IMR-90 (cell line): ENCODE measurements around the gene SEL1L. TPM values are rescaled to one million over a fixed set of nuclear protein-coding genes. Genes with fewer than 3 reads are reported as not detected.

ENCODE experiments used
- ATAC-seq: fragments of 200-7000 bp; cut with Tn5 transposase; 2 replicates; pipeline ENCODE4 v1.9.1; 2020; ENCODE audit warnings: low read depth, mild to moderate bottlenecking, moderate library complexity
- BruUV-seq: library from RNA; stranded (reverse); fragments of 400-500 nt; replicated peaks from 2 replicates; lab custom pipeline; 2021; lab: Mats Ljungman, UMichigan
- CTCF ChIA-PET: fragments of 300-600 bp; formaldehyde crosslinking; extraction: SDS; loops from one replicate; lab custom pipeline; 2021; ENCODE audit warnings: antibody characterized with exemption; lab: Yijun Ruan, JAX
- POLR2A ChIA-PET: fragments of 300-600 bp; sonication (Branson Sonifier 250); formaldehyde crosslinking; loops from one replicate; lab custom pipeline; 2022; ENCODE audit warnings: antibody characterized with exemption; ENCODE audit not compliant: unreplicated experiment; lab: Charles Lee
- DNase-seq: peaks from one replicate; pipeline ENCODE4 v3.0.0; 2013
- H2AFZ ChIP-seq: replicated peaks from 2 replicates; pipeline ENCODE3; 2013; ENCODE audit warnings: low read length, mild to moderate bottlenecking; ENCODE audit not compliant: poor library complexity
- H2AK5ac ChIP-seq: 2 replicates; pipeline ENCODE4 v1.6.1; 2013; ENCODE audit warnings: low read depth, low read length, inconsistent platforms
- H2AK9ac ChIP-seq: replicated peaks from 2 replicates; pipeline ENCODE3; 2013; ENCODE audit warnings: mild to moderate bottlenecking, low read depth, low read length, moderate library complexity; ENCODE audit not compliant: poor library complexity
- H2BK120ac ChIP-seq: 2 replicates; pipeline ENCODE4 v1.6.1; 2013; ENCODE audit warnings: low read depth, low read length, inconsistent platforms
- H2BK15ac ChIP-seq: 3 replicates; pipeline ENCODE4 v1.6.1; 2013; ENCODE audit warnings: low read depth, low read length, inconsistent platforms
- H2BK20ac ChIP-seq: 2 replicates; pipeline ENCODE4 v1.6.1; 2013; ENCODE audit warnings: low read depth, mild to moderate bottlenecking, inconsistent platforms, low read length, moderate library complexity
- H2BK5ac ChIP-seq: 2 replicates; pipeline ENCODE4 v1.6.1; 2013; ENCODE audit warnings: mild to moderate bottlenecking, low read depth, low read length, inconsistent platforms; ENCODE audit not compliant: poor library complexity, severe bottlenecking
- H3K14ac ChIP-seq: replicated peaks from 2 replicates; pipeline ENCODE4 v1.6.1; 2013; ENCODE audit warnings: low read depth, low read length, inconsistent platforms
- H3K18ac ChIP-seq: 2 replicates; pipeline ENCODE4 v1.6.1; 2013; ENCODE audit warnings: low read depth, low read length, control low read depth
- H3K23ac ChIP-seq: 2 replicates; pipeline ENCODE4 v1.6.1; 2013; ENCODE audit warnings: low read depth, low read length, inconsistent platforms
- H3K27ac ChIP-seq: 2 replicates; pipeline ENCODE4 v1.5.1; 2013; ENCODE audit warnings: mild to moderate bottlenecking, control low read depth, low read length; ENCODE audit not compliant: insufficient read depth
- H3K27me3 ChIP-seq: 2 replicates; pipeline ENCODE4 v1.6.1; 2013; ENCODE audit warnings: low read length; ENCODE audit not compliant: control insufficient read depth, insufficient read depth
- H3K36me3 ChIP-seq: 2 replicates; pipeline ENCODE4 v1.6.1; 2013; ENCODE audit warnings: low read length, mixed read lengths; ENCODE audit not compliant: control insufficient read depth, insufficient read depth
- H3K4ac ChIP-seq: 2 replicates; pipeline ENCODE4 v1.6.1; 2013; ENCODE audit warnings: low read depth, low read length, inconsistent platforms
- H3K4me1 ChIP-seq: 2 replicates; pipeline ENCODE4 v1.6.1; 2013; ENCODE audit warnings: low read length, mixed read lengths; ENCODE audit not compliant: control insufficient read depth, insufficient read depth
- H3K4me2 ChIP-seq: 2 replicates; pipeline ENCODE4 v1.6.1; 2013; ENCODE audit warnings: low read depth, mild to moderate bottlenecking, control low read depth, low read length, moderate library complexity
- H3K4me3 ChIP-seq: 2 replicates; pipeline ENCODE4 v1.5.1; 2013; ENCODE audit warnings: low read depth, mild to moderate bottlenecking, control low read depth, low read length, moderate library complexity; ENCODE audit not compliant: insufficient read depth
- H3K56ac ChIP-seq: 2 replicates; pipeline ENCODE4 v1.6.1; 2013; ENCODE audit warnings: low read length, inconsistent platforms; ENCODE audit not compliant: insufficient read depth; ENCODE audit errors: extremely low read depth
- H3K79me1 ChIP-seq, 2 experiments: 2 replicates each; pipeline ENCODE4 v1.6.1; 2013; ENCODE audit warnings: low read length in 2 of 2, inconsistent platforms in 1 of 2, low read depth in 1 of 2
- H3K9ac ChIP-seq: 2 replicates; pipeline ENCODE4 v1.6.1; 2013; ENCODE audit warnings: low read depth, low read length, control low read depth
- H3K9me1 ChIP-seq: 2 replicates; pipeline ENCODE4 v1.6.1; 2013; ENCODE audit warnings: low read length, inconsistent platforms; ENCODE audit not compliant: insufficient read depth
- H3K9me3 ChIP-seq: 2 replicates; pipeline ENCODE4 v1.6.1; 2013; ENCODE audit warnings: low read length; ENCODE audit not compliant: control insufficient read depth, insufficient read depth
- H4K20me1 ChIP-seq: 2 replicates; pipeline ENCODE4 v1.6.1; 2013; ENCODE audit warnings: low read length, inconsistent platforms; ENCODE audit not compliant: insufficient read depth
- H4K5ac ChIP-seq: 2 replicates; pipeline ENCODE4 v1.6.1; 2013; ENCODE audit warnings: mild to moderate bottlenecking, low read depth, low read length, control low read depth
- H4K8ac ChIP-seq, 2 experiments: 2 replicates each; pipeline ENCODE4 v1.6.1; 2013; ENCODE audit warnings: low read depth in 2 of 2, low read length in 2 of 2, control low read depth in 1 of 2, inconsistent platforms in 1 of 2
- H4K91ac ChIP-seq: 2 replicates; pipeline ENCODE4 v1.6.1; 2013; ENCODE audit warnings: low read depth, low read length, inconsistent platforms; ENCODE audit not compliant: insufficient read depth
- BHLHE40 ChIP-seq: fragments of 150-350 bp; IDR thresholded peaks from 2 replicates; pipeline ENCODE4 v1.6.1; 2016; ENCODE audit warnings: mild to moderate bottlenecking, low read depth, low read length
- CEBPB ChIP-seq: IDR thresholded peaks from 2 replicates; pipeline ENCODE4 v1.6.1; 2012; ENCODE audit warnings: low read depth, low read length, improper control_type of control experiment
- CHD1 ChIP-seq: IDR thresholded peaks from 2 replicates; pipeline ENCODE4 v1.6.1; 2012; ENCODE audit warnings: low read depth, low read length, improper control_type of control experiment
- CTCF ChIP-seq: conservative IDR thresholded peaks from 2 replicates; pipeline ENCODE4 v1.5.1; 2012; ENCODE audit warnings: mild to moderate bottlenecking, low read depth, low read length, improper control_type of control experiment
- ELK1 ChIP-seq: fragments of 150-350 bp; IDR thresholded peaks from 2 replicates; pipeline ENCODE4 v1.6.1; 2016; ENCODE audit warnings: low read depth, mild to moderate bottlenecking, low read length, moderate library complexity, borderline replicate concordance
- FOS ChIP-seq: fragments of 150-350 bp; IDR thresholded peaks from 2 replicates; pipeline ENCODE4 v1.6.1; 2016; ENCODE audit warnings: low read depth, low read length
- MAFK ChIP-seq: IDR thresholded peaks from 2 replicates; pipeline ENCODE4 v1.6.1; 2012; ENCODE audit warnings: low read depth, low read length, improper control_type of control experiment
- MAZ ChIP-seq: IDR thresholded peaks from 2 replicates; pipeline ENCODE4 v1.6.1; 2012; ENCODE audit warnings: low read depth, mild to moderate bottlenecking, low read length, improper control_type of control experiment, moderate library complexity, borderline replicate concordance
- MXI1 ChIP-seq: IDR thresholded peaks from 2 replicates; pipeline ENCODE4 v1.6.1; 2012; ENCODE audit warnings: low read depth, mild to moderate bottlenecking, low read length, moderate library complexity, borderline replicate concordance
- NFE2L2 ChIP-seq: fragments of 150-350 bp; IDR thresholded peaks from 2 replicates; pipeline ENCODE4 v1.6.1; 2016; ENCODE audit warnings: low read depth, mild to moderate bottlenecking, low read length
- POLR2A ChIP-seq: IDR thresholded peaks from 2 replicates; pipeline ENCODE4 v1.6.1; 2012; ENCODE audit warnings: mild to moderate bottlenecking, low read depth, low read length
- RAD21 ChIP-seq: IDR thresholded peaks from 2 replicates; pipeline ENCODE4 v1.6.1; 2012; ENCODE audit warnings: low read length, improper control_type of control experiment
- RCOR1 ChIP-seq: IDR thresholded peaks from 2 replicates; pipeline ENCODE4 v1.6.1; 2012; ENCODE audit warnings: mild to moderate bottlenecking, low read length, improper control_type of control experiment; ENCODE audit not compliant: insufficient replicate concordance
- RFX5 ChIP-seq: IDR thresholded peaks from 2 replicates; pipeline ENCODE4 v1.8.0; 2012; ENCODE audit warnings: low read depth, mild to moderate bottlenecking, low read length, moderate library complexity
- SMC3 ChIP-seq: fragments of 150-350 bp; IDR thresholded peaks from 2 replicates; pipeline ENCODE4 v1.6.1; 2016; ENCODE audit warnings: low read depth, mild to moderate bottlenecking, antibody characterized with exemption, low read length, moderate library complexity
- USF2 ChIP-seq: fragments of 150-350 bp; IDR thresholded peaks from 2 replicates; pipeline ENCODE4 v1.6.1; 2017; ENCODE audit warnings: mild to moderate bottlenecking, antibody characterized with exemption, low read length, low read depth
- WGBS, 2 experiments: methylation state at CpG; one replicate each; pipeline versions ENCODE4 v1.1.5 to v1.1.7; 2013; ENCODE audit warnings: missing lambda C conversion rate in 2 of 2; ENCODE audit not compliant: insufficient read length in 1 of 2; ENCODE audit errors: extremely low coverage in 2 of 2; 5-methylcytosine and 5-hydroxymethylcytosine counted together
- dilution Hi-C: fragments of 300-500 bp; cut with HindIII; formaldehyde crosslinking; loops from one replicate; pipeline ENCODE4 v1.14.3; 2018; ENCODE audit warnings: low sequenced_read_pairs; ENCODE audit not compliant: unreplicated experiment
- in situ Hi-C: fragments of 300-500 bp; cut with MboI; formaldehyde crosslinking; loops from 3 replicates; pipeline ENCODE4 v1.14.3; 2019; ENCODE audit warnings: low sequenced_read_pairs, inconsistent platforms, mixed read lengths
- intact Hi-C: fragments of 100-400 bp; cut with micrococcal nuclease; formaldehyde crosslinking; loops from 2 replicates; pipeline ENCODE4 v1.10.0; 2022
- polyA plus RNA-seq, 3 experiments: library from polyadenylated mRNA; depleted of rRNA; stranded (reverse); fragments of >200 nt; gene quantifications; 2 replicates each; pipeline ENCODE4 v1.2.3, GENCODE V29; 2012; ENCODE audit warnings: low replicate concordance in 1 of 3
- total RNA-seq: library from RNA; depleted of rRNA; stranded (reverse); fragments of >200 nt; gene quantifications from 2 replicates; pipeline ENCODE4 v1.2.3, GENCODE V29; 2012

SEL1L gene
- total and polyA plus RNA-seq, 2 of the 4 experiments (the other 2 are of a cell fraction): 21.0 to 62.4 TPM

DNA sequence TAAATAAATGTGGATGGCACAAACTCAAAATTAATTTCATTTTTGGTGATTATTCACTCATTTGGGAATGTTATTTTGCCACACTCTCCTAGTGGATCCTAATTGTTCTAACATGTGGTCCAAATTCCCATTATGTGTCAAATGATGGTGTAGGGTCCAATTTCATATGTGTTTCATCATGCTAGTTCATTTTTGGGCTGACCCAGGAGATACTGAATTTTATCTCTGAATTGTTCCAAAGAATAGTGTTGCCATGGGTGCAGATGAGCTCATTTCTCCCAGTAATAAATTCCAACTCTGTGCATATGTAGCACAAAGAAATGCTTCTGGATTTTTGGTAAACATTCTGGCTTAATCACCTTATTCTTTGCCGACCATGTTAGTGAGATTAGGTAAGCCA lies 23.5 kb upstream of the SEL1L start:
- POLR2A ChIA-PET: no interaction called here
- WGBS, 2 experiments: no CpG with 5 or more reads among the region's 1 CpG
- H2BK120ac ChIP-seq: no peak overlapping the region
- H4K5ac ChIP-seq: no peak overlapping the region
- H2BK5ac ChIP-seq: no peak overlapping the region
- no TSS peak for BruUV-seq
- no peak overlapping the region for H2AK5ac ChIP-seq
- no peak overlapping the region for H3K9ac ChIP-seq
- no peaks in the 10 kb centered on the region for H3K4me1 ChIP-seq
- CTCF ChIA-PET: interaction anchor here (0.6 kb wide), 1 partner anchor 61 kb away, joined by 9 read pairs; no protein-coding TSS in a partner anchor
- no peak overlapping the region for H2AK9ac ChIP-seq
- dilution Hi-C loops (no loop called here), intact Hi-C loops (no loop called here), in situ Hi-C loops (no loop called here)
- no peaks in the 10 kb centered on the region for H3K36me3 ChIP-seq
- H3K4ac ChIP-seq: no peak overlapping the region
- H4K8ac ChIP-seq: no peak overlapping the region
- no peak for DNase-seq
- no peak overlapping the region for H3K23ac ChIP-seq
- H3K79me1 ChIP-seq: no peaks in the 10 kb centered on the region
- H4K20me1 ChIP-seq: no peaks in the 10 kb centered on the region
- H3K4me2 ChIP-seq: no peak overlapping the region
- ATAC-seq: no peak
- TF ChIP-seq RAD21 (no peak), MXI1 (no peak), CTCF (no peak), POLR2A (no peak), CHD1 (no peak), SMC3 (no peak), USF2 (no peak), BHLHE40 (no peak), RFX5 (no peak), ELK1 (no peak), FOS (no peak), RCOR1 (no peak), MAZ (no peak), MAFK (no peak), NFE2L2 (no peak), CEBPB (no peak)
- H3K9me3 ChIP-seq: no peaks in the 10 kb centered on the region
- H2AFZ ChIP-seq: no peak overlapping the region
- no peak overlapping the region for H3K18ac ChIP-seq
- H3K27ac ChIP-seq: no peak overlapping the region
- no peak overlapping the region for H3K4me3 ChIP-seq
- no peaks in the 10 kb centered on the region for H3K9me1 ChIP-seq
- H3K14ac ChIP-seq: no peak overlapping the region
- H2BK20ac ChIP-seq: no peak overlapping the region
- no peak overlapping the region for H4K91ac ChIP-seq
- no peak overlapping the region for H2BK15ac ChIP-seq
- no peaks in the 10 kb centered on the region for H3K27me3 ChIP-seq
- H3K56ac ChIP-seq: no peak overlapping the region
